HEK293 (cell line): Measurements from ENCODE around the gene CDK5R1.
A peak's percentile ranks its signal among the peaks of the same experiment; 100 is the strongest.

Experiments
- CTCF ChIA-PET: fragments of 350-600 bp; formaldehyde crosslinking; extraction: SDS; loops from one replicate; lab custom pipeline; 2021; ENCODE audit warnings: antibody characterized with exemption; lab: Yijun Ruan, JAX
- POLR2A ChIA-PET: fragments of 300-600 bp; formaldehyde crosslinking; extraction: SDS; loops from one replicate; lab custom pipeline; 2020; ENCODE audit warnings: antibody characterized with exemption, inconsistent platforms; lab: Yijun Ruan, JAX
- H3K27ac ChIP-seq: fragments of 200-500 bp; sonication (Bioruptor generic); 2 replicates; pipeline ENCODE4 v1.5.1; 2014; ENCODE audit warnings: low read depth, low read length, control low read depth, inconsistent platforms; ENCODE audit errors: extremely low read depth
- H3K36me3 ChIP-seq, 2 experiments: fragments of 200-500 bp in 1 of 2; sonication (Bioruptor generic) in 1 of 2; 1 replicate in 1 of 2; 2 replicates in 1 of 2; pipeline ENCODE4 v1.5.1; 2014 to 2017; ENCODE audit warnings: inconsistent platforms in 2 of 2, low read length in 2 of 2; ENCODE audit not compliant: control insufficient read depth in 2 of 2, insufficient read depth in 1 of 2
- H3K4me1 ChIP-seq: fragments of 200-500 bp; sonication (Bioruptor generic); 2 replicates; pipeline ENCODE4 v1.5.1; 2014; ENCODE audit warnings: mild to moderate bottlenecking, low read length, inconsistent platforms; ENCODE audit not compliant: control insufficient read depth, insufficient read depth
- H3K4me3 ChIP-seq: 2 replicates; pipeline ENCODE4 v1.5.1; 2011; ENCODE audit warnings: low read depth, mild to moderate bottlenecking, control low read depth, low read length, moderate library complexity
- H3K9me3 ChIP-seq: fragments of 200-500 bp; sonication (Bioruptor generic); 2 replicates; pipeline ENCODE4 v1.5.1; 2014; ENCODE audit warnings: low read depth, low read length, inconsistent platforms; ENCODE audit not compliant: control insufficient read depth, insufficient read depth
- BCL11B ChIP-seq: fragments of 450-650 bp; formaldehyde crosslinking; IDR thresholded peaks from 2 replicates; pipeline ENCODE4 v1.5.1; 2016; ENCODE audit warnings: low read depth, missing biosample characterization, missing genetic modification characterization
- GFI1B ChIP-seq: fragments of 450-650 bp; formaldehyde crosslinking; IDR thresholded peaks from 2 replicates; pipeline ENCODE4 v1.5.1; 2016; ENCODE audit warnings: missing biosample characterization, missing genetic modification characterization
- HOXC10 ChIP-seq: sonication (generic); formaldehyde crosslinking; IDR thresholded peaks from 2 replicates; pipeline ENCODE4 v1.8.1; 2023; ENCODE audit warnings: mild to moderate bottlenecking, missing genetic modification reagents
- KLF10 ChIP-seq: fragments of 450-650 bp; IDR thresholded peaks from 2 replicates; pipeline ENCODE4 v1.5.1; 2018; ENCODE audit warnings: missing biosample characterization, mild to moderate bottlenecking, missing genetic modification characterization
- KLF7 ChIP-seq: fragments of 450-650 bp; formaldehyde crosslinking; IDR thresholded peaks from 2 replicates; pipeline ENCODE4 v1.5.1; 2016; ENCODE audit warnings: missing biosample characterization, missing genetic modification characterization, borderline replicate concordance
- SETDB1 ChIP-seq: IDR thresholded peaks from one replicate; pipeline ENCODE4 v1.6.1; 2017; ENCODE audit warnings: mild to moderate bottlenecking, low read length, moderate library complexity, mixed read lengths; ENCODE audit not compliant: insufficient read length
- TCF7L2 ChIP-seq: IDR thresholded peaks from 2 replicates; pipeline ENCODE4 v1.6.1; 2011; ENCODE audit warnings: low read depth, mild to moderate bottlenecking, inconsistent platforms, low read length, moderate library complexity, borderline replicate concordance
- TRIM28 ChIP-seq: IDR thresholded peaks from 2 replicates; pipeline ENCODE4 v1.6.1; 2011; ENCODE audit warnings: low read length, control low read depth, borderline replicate concordance
- TSHZ1 ChIP-seq: fragments of 450-650 bp; formaldehyde crosslinking; IDR thresholded peaks from 2 replicates; pipeline ENCODE4 v1.5.1; 2016; ENCODE audit warnings: missing biosample characterization, missing genetic modification characterization, borderline replicate concordance
- ZBTB48 ChIP-seq: fragments of 450-650 bp; formaldehyde crosslinking; IDR thresholded peaks from 2 replicates; pipeline ENCODE4 v1.5.1; 2016; ENCODE audit warnings: missing biosample characterization, missing genetic modification characterization
- ZBTB7A ChIP-seq: fragments of 450-650 bp; formaldehyde crosslinking; IDR thresholded peaks from 2 replicates; pipeline ENCODE4 v1.5.1; 2016; ENCODE audit warnings: low read depth, missing biosample characterization, missing genetic modification characterization
- ZBTB8A ChIP-seq: fragments of 450-650 bp; formaldehyde crosslinking; IDR thresholded peaks from 2 replicates; pipeline ENCODE4 v1.5.1; 2016; ENCODE audit warnings: missing biosample characterization, missing genetic modification characterization
- ZNF133 ChIP-seq: fragments of 450-650 bp; formaldehyde crosslinking; IDR thresholded peaks from 2 replicates; pipeline ENCODE4 v1.5.1; 2016; ENCODE audit warnings: missing biosample characterization, missing genetic modification characterization
- ZNF140 ChIP-seq: fragments of 450-650 bp; formaldehyde crosslinking; IDR thresholded peaks from 2 replicates; pipeline ENCODE4 v1.5.1; 2016; ENCODE audit warnings: missing biosample characterization, missing genetic modification characterization
- ZNF174 ChIP-seq: fragments of 450-650 bp; formaldehyde crosslinking; IDR thresholded peaks from 2 replicates; pipeline ENCODE4 v1.5.0; 2017; ENCODE audit warnings: missing biosample characterization, mild to moderate bottlenecking, missing genetic modification characterization
- ZNF335 ChIP-seq: fragments of 450-650 bp; formaldehyde crosslinking; conservative IDR thresholded peaks from 2 replicates; pipeline ENCODE4 v1.5.1; 2016; ENCODE audit warnings: missing biosample characterization, missing genetic modification characterization
- ZNF518A ChIP-seq: fragments of 450-650 bp; formaldehyde crosslinking; conservative IDR thresholded peaks from 2 replicates; pipeline ENCODE4 v1.5.1; 2016; ENCODE audit warnings: low read depth, missing biosample characterization, missing genetic modification characterization
- ZNF624 ChIP-seq: fragments of 450-650 bp; formaldehyde crosslinking; IDR thresholded peaks from 2 replicates; pipeline ENCODE4 v1.5.1; 2017; ENCODE audit warnings: missing biosample characterization, missing genetic modification characterization
- ZSCAN30 ChIP-seq: fragments of 450-650 bp; IDR thresholded peaks from 2 replicates; pipeline ENCODE4 v1.5.1; 2018; ENCODE audit warnings: missing biosample characterization, mild to moderate bottlenecking, missing genetic modification characterization, moderate library complexity
- ZSCAN5A ChIP-seq: fragments of 450-650 bp; formaldehyde crosslinking; IDR thresholded peaks from 2 replicates; pipeline ENCODE4 v1.5.1; 2016; ENCODE audit warnings: missing biosample characterization, missing genetic modification characterization
- TF ChIP-seq, protein P1 (sequence below): fragments of 450-650 bp; formaldehyde crosslinking; IDR thresholded peaks from 2 replicates; pipeline ENCODE4 v1.5.1; 2016; ENCODE audit warnings: missing biosample characterization, missing genetic modification characterization
- TF ChIP-seq, protein P2 (sequence below): fragments of 450-650 bp; formaldehyde crosslinking; IDR thresholded peaks from 2 replicates; pipeline ENCODE4 v1.5.1; 2016; ENCODE audit warnings: missing biosample characterization, missing genetic modification characterization

CDK5R1 gene

GRCh38 chr17:32443827-32444300, 42.9 kb upstream of the CDK5R1 start (continued):
- no peak for TF ChIP-seq TSHZ1 (tag by site-specific recombination)
- TF ChIP-seq ZSCAN5A (tag by site-specific recombination), result no peak
- peak; percentile 83; the same call in 1 of the 2 replicates for TF ChIP-seq ZBTB8A (tag by site-specific recombination)
- TF ChIP-seq BCL11B (tag by site-specific recombination), result no peak
- TF ChIP-seq TRIM28, result peak; percentile 69; the same call in 1 of the 2 replicates
- TF ChIP-seq ZNF140 (tag by site-specific recombination), result no peak
- no peak for TF ChIP-seq KLF7 (tag by site-specific recombination)
- TF ChIP-seq, protein P1, sequence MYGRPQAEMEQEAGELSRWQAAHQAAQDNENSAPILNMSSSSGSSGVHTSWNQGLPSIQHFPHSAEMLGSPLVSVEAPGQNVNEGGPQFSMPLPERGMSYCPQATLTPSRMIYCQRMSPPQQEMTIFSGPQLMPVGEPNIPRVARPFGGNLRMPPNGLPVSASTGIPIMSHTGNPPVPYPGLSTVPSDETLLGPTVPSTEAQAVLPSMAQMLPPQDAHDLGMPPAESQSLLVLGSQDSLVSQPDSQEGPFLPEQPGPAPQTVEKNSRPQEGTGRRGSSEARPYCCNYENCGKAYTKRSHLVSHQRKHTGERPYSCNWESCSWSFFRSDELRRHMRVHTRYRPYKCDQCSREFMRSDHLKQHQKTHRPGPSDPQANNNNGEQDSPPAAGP (tag by site-specific recombination), result no peak

DNA sequence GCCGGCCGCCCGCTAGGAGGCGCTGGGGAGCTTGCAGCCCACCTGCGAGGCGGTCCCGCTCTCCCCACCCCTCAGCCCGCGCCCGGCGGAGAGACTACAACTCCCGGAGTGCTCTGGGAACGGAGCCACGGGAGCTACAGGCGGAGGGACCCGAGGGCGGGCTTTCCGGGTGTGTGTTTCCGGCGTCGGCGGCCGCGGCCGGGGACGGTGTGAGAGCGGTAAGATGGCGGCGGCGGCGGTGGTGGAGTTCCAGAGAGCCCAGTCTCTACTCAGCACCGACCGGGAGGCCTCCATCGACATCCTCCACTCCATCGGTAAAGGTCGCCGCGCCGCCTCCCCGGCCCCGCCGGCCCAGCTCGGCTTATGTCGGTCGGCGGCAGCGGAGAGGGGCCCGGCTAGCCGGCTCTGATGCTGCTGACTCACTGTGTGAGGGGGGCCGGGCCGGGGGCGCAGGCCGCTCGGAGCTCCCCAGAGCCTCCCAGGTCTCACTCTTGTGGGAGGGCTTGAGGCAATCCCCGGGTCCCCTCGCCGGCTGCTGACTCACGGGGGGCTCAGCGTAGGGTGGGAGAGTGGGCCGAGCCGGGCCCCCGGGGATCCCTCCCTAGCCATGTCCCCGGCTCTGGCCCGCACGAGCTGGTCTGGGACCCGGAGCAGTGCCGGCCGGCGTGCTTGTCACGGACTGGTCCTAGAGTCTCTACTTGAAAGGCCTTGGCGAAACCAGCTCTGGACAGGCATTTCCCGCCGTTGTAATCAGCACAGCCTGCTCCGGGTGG, 42.3 kb upstream of the CDK5R1 start, which contains the start of gene PSMD11:
TSS of gene PSMD11 (plus strand) at position 210 of the 773 bp plus-strand sequence. CDS start at position 224, 14 bp downstream.
- peaks cover 29 to 34% of the 10 kb centered on the region in 2 experiments for H3K36me3 ChIP-seq
- CTCF ChIA-PET, result interaction anchor here (0.6 to 11.4 kb wide), 45 partner anchors 8 to 563 kb away, joined by 3 to 198 read pairs (median 4); partner anchors contain the start of genes CDK5R1 and MYO1D
- no peaks in the 10 kb centered on the region for H3K9me3 ChIP-seq
- POLR2A ChIA-PET, result interaction anchor here (0.6 to 1.5 kb wide), 20 partner anchors 8 to 191 kb away, joined by 3 to 8 read pairs (median 3); partner anchors contain the start of gene CDK5R1
- H3K27ac ChIP-seq, result peak within 1 kb of the TSS; percentile 92
- peak within 1 kb of the TSS; percentile 94 for H3K4me3 ChIP-seq
- peaks cover 9% of the 10 kb centered on the region for H3K4me1 ChIP-seq
- TF ChIP-seq ZNF133 (tag by site-specific recombination), result no peak
- TF ChIP-seq GFI1B (tag by site-specific recombination), result no peak
- TF ChIP-seq ZNF335 (tag by site-specific recombination), result peak; percentile 84
- TF ChIP-seq ZNF624 (tag by site-specific recombination), result no peak
- TF ChIP-seq ZNF174 (tag by site-specific recombination), result no peak
- TF ChIP-seq SETDB1, result no peak
- no peak; the same call in 1 of the 2 replicates for TF ChIP-seq ZBTB48 (tag by site-specific recombination)
- TF ChIP-seq ZBTB7A (tag by site-specific recombination), result peak; percentile 80; the same call in 1 of the 2 replicates
- peak; percentile 64 for TF ChIP-seq ZSCAN30
- TF ChIP-seq KLF10 (tag by site-specific recombination), result peak; percentile 76; the same call in 1 of the 2 replicates
- no peak for TF ChIP-seq TCF7L2
- TF ChIP-seq ZNF518A (tag by site-specific recombination), result peak; percentile 33; the same call in 1 of the 2 replicates
- TF ChIP-seq, protein P2, sequence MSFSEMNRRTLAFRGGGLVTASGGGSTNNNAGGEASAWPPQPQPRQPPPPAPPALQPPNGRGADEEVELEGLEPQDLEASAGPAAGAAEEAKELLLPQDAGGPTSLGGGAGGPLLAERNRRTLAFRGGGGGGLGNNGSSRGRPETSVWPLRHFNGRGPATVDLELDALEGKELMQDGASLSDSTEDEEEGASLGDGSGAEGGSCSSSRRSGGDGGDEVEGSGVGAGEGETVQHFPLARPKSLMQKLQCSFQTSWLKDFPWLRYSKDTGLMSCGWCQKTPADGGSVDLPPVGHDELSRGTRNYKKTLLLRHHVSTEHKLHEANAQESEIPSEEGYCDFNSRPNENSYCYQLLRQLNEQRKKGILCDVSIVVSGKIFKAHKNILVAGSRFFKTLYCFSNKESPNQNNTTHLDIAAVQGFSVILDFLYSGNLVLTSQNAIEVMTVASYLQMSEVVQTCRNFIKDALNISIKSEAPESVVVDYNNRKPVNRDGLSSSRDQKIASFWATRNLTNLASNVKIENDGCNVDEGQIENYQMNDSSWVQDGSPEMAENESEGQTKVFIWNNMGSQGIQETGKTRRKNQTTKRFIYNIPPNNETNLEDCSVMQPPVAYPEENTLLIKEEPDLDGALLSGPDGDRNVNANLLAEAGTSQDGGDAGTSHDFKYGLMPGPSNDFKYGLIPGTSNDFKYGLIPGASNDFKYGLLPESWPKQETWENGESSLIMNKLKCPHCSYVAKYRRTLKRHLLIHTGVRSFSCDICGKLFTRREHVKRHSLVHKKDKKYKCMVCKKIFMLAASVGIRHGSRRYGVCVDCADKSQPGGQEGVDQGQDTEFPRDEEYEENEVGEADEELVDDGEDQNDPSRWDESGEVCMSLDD (tag by site-specific recombination), result no peak
- no peak for TF ChIP-seq HOXC10 (CRISPR knock-in tag)
